ENCODE results near the gene DNAJC5.

The DNAJC5 gene

DNA sequence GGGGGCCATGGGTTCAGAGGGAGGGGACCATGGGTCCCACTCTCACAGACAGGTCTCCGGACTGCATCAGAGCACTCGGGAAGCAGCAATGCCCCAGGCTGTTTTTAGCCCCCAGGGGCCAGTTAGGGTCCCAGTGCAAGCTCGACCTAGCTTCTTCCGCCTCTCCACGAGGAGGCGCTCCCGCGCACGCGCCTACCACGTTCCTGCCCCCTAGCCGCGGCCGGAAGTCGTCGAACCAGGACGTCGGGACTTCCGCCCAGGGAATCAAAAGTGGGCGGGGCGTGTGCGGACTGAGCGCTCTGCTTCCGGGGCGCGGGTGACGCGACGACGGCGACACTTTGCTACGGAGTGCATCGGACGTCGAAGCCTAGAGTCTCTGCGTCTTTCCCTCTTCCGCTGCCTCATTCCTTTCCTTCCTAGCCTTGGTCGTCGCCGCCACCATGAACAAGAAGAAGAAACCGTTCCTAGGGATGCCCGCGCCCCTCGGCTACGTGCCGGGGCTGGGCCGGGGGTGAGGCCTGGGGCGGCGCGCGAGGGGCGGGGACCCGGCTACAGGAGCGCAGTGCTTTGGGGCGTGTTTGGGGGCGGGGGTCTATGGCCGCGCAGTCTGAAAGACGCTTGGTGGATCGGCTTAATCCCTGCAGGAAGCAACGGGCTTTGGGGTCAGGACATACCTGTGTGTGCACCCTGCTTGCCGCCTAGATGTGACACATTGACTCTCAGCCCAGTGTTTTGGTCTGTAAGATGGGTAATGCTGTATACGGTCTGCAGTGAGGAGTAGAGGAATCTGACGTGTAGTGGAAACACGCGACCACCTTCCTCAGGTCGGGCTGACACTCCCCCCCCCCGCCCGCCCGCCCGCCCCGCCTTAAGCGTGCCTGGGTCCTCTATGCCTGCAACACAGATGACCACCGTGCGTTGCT, 86.1 kb downstream of the DNAJC5 start, which contains the start of gene PRPF6:
Gene PRPF6 (plus strand): TSS at position 327 of the 923 bp plus-strand sequence. CDS start 114 bp downstream, at position 441.
- H3K9ac ChIP-seq (ENCODE audit: low read depth, low read length) = peak within 1 kb of the TSS; percentile 38
- H3K4me3 ChIP-seq (ENCODE audit: low read depth, low read length) = peak within 1 kb of the TSS; percentile 92
- H3K4me1 ChIP-seq (ENCODE audit: control insufficient read depth, insufficient read depth, low read length) = peaks cover 3% of the 10 kb centered on the region
- H3K36me3 ChIP-seq (ENCODE audit: control insufficient read depth, insufficient read depth, low read length) = peaks cover 19% of the 10 kb centered on the region
- H3K27me3 ChIP-seq (ENCODE audit: control insufficient read depth, insufficient read depth, low read length) = peaks cover 25% of the 10 kb centered on the region
- H3K9me3 ChIP-seq (ENCODE audit: control insufficient read depth, insufficient read depth, low read length) = no peaks in the 10 kb centered on the region

DNA sequence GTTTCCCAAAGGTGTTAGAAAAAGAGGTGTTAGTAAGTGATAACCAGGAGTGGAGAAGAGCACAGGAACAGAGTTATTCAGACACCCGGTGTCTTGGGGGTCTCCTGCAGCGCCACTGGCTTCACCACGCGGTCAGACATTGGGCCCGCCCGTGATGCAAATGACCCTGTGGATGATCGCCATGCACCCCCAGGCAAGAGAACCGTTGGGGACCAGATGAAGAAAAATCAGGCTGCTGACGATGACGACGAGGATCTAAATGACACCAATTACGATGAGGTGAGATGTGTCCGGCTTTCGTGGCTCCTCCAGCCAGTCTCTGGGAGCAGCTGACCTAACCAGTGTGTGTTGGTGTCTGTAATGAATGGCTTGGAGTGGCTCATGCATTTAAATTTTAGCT, 88.0 kb downstream of the DNAJC5 start:
- peaks cover 19% of the 10 kb centered on the region for H3K36me3 ChIP-seq (ENCODE audit: control insufficient read depth, insufficient read depth, low read length)
- H3K4me1 ChIP-seq (ENCODE audit: control insufficient read depth, insufficient read depth, low read length) = peaks cover 3% of the 10 kb centered on the region
- no peaks in the 10 kb centered on the region for H3K9me3 ChIP-seq (ENCODE audit: control insufficient read depth, insufficient read depth, low read length)
- no peak overlapping the region for H3K9ac ChIP-seq (ENCODE audit: low read depth, low read length)
- H3K27me3 ChIP-seq (ENCODE audit: control insufficient read depth, insufficient read depth, low read length) = peaks cover 14% of the 10 kb centered on the region
- H3K4me3 ChIP-seq (ENCODE audit: low read depth, low read length) = no peak overlapping the region
